Body of pancreas (tissue), 4 donors: Measurements from ENCODE around the gene MGAM2. TPM values are rescaled to one million over a fixed set of nuclear protein-coding genes. Genes with fewer than 3 reads are reported as not detected.
A peak's percentile ranks its signal among the peaks of the same experiment; 100 is the strongest.

Experiments
- ATAC-seq: fragments of 150-250 bp; one replicate; pipeline ENCODE4 v1.9.1; 2016
- DNase-seq, 4 donors: peaks; one replicate each; pipeline ENCODE4 v3.0.0-alpha.2; 2019
- H3K27ac ChIP-seq, 4 donors: fragments of 200-600 bp; sonication (generic); 1 replicate in 3 of 4; 2 replicates in 1 of 4; pipeline versions ENCODE4 v1.5.1 to v1.6.1; 2016 to 2019; ENCODE audit warnings: mild to moderate bottlenecking in 1 of 4, mixed read lengths in 1 of 4, moderate library complexity in 1 of 4
- H3K27me3 ChIP-seq, 2 donors: fragments of 200-600 bp; sonication (generic); one replicate each; pipeline ENCODE4 v1.6.0; 2016; ENCODE audit warnings: mild to moderate bottlenecking in 1 of 2
- H3K36me3 ChIP-seq, 2 donors: fragments of 200-600 bp; sonication (generic); replicated peaks in 1 of 2; 2 replicates each; pipeline ENCODE4 v1.5.1; 2016; ENCODE audit warnings: low read depth in 2 of 2; ENCODE audit not compliant: insufficient read depth in 1 of 2
- H3K4me1 ChIP-seq: fragments of 200-600 bp; sonication (generic); one replicate; pipeline ENCODE4 v1.6.0; 2016
- H3K4me3 ChIP-seq, 2 donors: fragments of 200-600 bp; sonication (generic); 1 replicate in 1 of 2; 2 replicates in 1 of 2; pipeline ENCODE4 v1.5.1; 2016 to 2019
- H3K9me3 ChIP-seq, 3 donors: fragments of 200-600 bp; sonication (generic); 1 replicate in 2 of 3; 2 replicates in 1 of 3; pipeline ENCODE4 v1.5.1; 2016
- POLR2A ChIP-seq, 3 donors: fragments of 450-650 bp; IDR thresholded peaks; one replicate each; pipeline ENCODE4 v1.6.1; 2016; ENCODE audit warnings: antibody characterized with exemption in 3 of 3, mild to moderate bottlenecking in 2 of 3
- WGBS, 2 donors: methylation state at CpG; one replicate each; pipeline ENCODE4 v1.1.5; 2017; 5-methylcytosine and 5-hydroxymethylcytosine counted together
- intact Hi-C: fragments of 100-400 bp; cut with DNase I; formaldehyde crosslinking; loops from one replicate; pipeline ENCODE4 v1.15.1; 2023
- total RNA-seq, 2 donors: library from RNA; depleted of rRNA; stranded (reverse); fragments of >200 nt; gene quantifications; one replicate each; pipeline ENCODE4 v1.1.0, GENCODE V29; 2016
- TF ChIP-seq, protein P1 (sequence below), 7 experiments: fragments of 450-650 bp in 4 of 7; fragments of 200-600 bp in 3 of 7; sonication (generic) in 3 of 7; IDR thresholded peaks; one replicate each; pipeline ENCODE4 v1.5.1; 2016 to 2019; ENCODE audit warnings: antibody characterized with exemption in 7 of 7

Gene MGAM2
- total RNA-seq, 2 donors from 2014 or later, result 9.3 to 10.9 TPM

DNA sequence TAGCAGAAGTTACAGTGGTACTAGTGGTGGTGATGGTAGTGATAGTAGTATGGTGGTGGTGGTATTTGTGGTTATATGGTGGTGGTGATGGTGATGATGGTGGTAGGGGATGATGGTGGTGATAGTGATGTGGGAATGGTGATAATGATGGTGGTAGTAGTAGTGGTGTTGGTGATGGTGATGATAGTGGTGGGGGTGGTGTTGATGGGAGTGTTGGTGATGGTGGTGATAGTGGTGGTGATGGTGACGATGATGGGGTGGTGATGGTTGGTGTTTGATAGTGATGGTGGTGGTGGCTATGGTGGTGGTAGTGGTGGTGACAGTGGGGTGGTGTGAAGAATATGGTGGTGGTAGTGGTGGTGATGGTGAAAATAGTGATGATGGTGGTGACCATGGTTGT lies 27.9 kb upstream of the MGAM2 start:
- Histone ChIP-seq H3K4me1 (peaks cover 12% of the 10 kb centered on the region), H3K27ac (no peak overlapping the region), H3K9me3 (no peaks in the 10 kb centered on the region), H3K27me3 (no peaks in the 10 kb centered on the region), H3K36me3 (no peaks in the 10 kb centered on the region), H3K4me3 (no peak overlapping the region)
- WGBS, 2 donors, result 89 to 90% methylated on average over 1 of the region's 1 CpG
- intact Hi-C loops, result no loop called here
- DNase-seq, result no peak
- no peak for ATAC-seq
- no peak for TF ChIP-seq POLR2A (IDR thresholded peaks at IDR 0.05)
- TF ChIP-seq, protein P1, sequence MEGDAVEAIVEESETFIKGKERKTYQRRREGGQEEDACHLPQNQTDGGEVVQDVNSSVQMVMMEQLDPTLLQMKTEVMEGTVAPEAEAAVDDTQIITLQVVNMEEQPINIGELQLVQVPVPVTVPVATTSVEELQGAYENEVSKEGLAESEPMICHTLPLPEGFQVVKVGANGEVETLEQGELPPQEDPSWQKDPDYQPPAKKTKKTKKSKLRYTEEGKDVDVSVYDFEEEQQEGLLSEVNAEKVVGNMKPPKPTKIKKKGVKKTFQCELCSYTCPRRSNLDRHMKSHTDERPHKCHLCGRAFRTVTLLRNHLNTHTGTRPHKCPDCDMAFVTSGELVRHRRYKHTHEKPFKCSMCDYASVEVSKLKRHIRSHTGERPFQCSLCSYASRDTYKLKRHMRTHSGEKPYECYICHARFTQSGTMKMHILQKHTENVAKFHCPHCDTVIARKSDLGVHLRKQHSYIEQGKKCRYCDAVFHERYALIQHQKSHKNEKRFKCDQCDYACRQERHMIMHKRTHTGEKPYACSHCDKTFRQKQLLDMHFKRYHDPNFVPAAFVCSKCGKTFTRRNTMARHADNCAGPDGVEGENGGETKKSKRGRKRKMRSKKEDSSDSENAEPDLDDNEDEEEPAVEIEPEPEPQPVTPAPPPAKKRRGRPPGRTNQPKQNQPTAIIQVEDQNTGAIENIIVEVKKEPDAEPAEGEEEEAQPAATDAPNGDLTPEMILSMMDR (IDR thresholded peaks at IDR 0.05), result no peak

DNA sequence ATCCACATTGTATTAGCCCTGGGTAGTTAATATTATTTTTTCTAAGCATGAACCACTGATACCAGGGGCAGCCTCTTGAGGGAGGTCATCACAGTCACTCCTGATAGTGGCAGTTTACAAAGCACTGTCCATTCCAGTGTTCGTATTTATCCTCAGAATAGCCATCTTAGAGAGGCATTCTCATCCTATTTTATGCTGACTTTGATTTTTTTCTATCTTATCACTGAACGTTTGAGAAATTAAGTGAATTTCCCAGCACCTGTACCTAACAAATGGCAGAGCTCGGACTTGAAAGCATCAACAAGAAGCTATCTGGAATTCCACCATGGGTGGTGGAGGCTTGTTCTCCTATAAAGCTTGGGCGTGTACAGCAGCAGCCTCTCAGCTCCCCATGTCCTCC lies 26.1 kb upstream of the MGAM2 start:
- H3K36me3 ChIP-seq, result no peaks in the 10 kb centered on the region
- no peaks in the 10 kb centered on the region for H3K9me3 ChIP-seq
- no peak overlapping the region for H3K4me3 ChIP-seq
- peaks cover 12% of the 10 kb centered on the region for H3K4me1 ChIP-seq
- H3K27me3 ChIP-seq, result no peaks in the 10 kb centered on the region
- intact Hi-C loops, result no loop called here
- ATAC-seq (no peak), DNase-seq (no peak)
- no peak overlapping the region for H3K27ac ChIP-seq
- no peak for TF ChIP-seq POLR2A (IDR thresholded peaks at IDR 0.05)
- TF ChIP-seq, protein P1 (IDR thresholded peaks at IDR 0.05), result no peak
- WGBS, 2 donors, result 68 to 71% methylated on average over 4 of the region's 4 CpGs

DNA sequence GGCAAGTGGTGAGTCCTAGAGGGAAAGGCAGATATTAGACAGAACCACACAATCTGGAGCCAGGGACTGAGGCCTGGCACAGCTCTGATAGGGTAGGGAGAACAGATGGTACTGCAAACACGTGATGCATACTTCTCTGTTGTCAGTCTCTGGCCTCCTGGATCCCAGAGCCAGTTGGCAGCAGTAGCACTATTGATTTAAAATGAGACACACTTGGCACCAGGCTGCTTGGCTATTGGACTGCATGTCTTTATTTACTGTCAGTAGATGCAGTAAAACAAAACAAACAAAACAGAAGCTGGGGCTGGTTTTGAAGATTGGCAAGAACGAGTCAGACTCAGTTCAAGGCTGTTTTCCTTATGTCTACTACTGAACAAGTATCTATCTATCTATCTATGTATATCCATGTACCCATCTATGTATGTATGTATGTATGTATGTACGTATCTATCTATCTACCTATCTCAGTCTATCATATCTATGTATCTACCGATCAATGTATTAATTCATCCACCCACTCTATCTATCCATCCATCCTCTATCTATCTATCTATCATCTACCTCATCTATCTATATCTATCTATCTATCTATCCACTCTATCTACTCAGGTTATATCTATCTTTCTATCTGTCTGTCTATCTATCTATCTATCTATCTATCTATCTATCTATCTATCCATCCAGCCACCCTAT lies 23.4 kb upstream of the MGAM2 start:
- intact Hi-C loops, result no loop called here
- 30 to 37% methylated on average over 4 of the region's 4 CpGs for WGBS, 2 donors
- peak; percentile 98 for ATAC-seq
- H3K27me3 ChIP-seq, result no peaks in the 10 kb centered on the region
- no peaks in the 10 kb centered on the region for H3K9me3 ChIP-seq
- peak; percentile 71 to 87 (median 78) for DNase-seq
- peak overlapping the region in 2 of 4 donors; percentile 28 to 46 for H3K27ac ChIP-seq
- H3K36me3 ChIP-seq, result no peaks in the 10 kb centered on the region
- H3K4me1 ChIP-seq, result peaks cover 12% of the 10 kb centered on the region
- no peak overlapping the region for H3K4me3 ChIP-seq
- TF ChIP-seq POLR2A (IDR thresholded peaks at IDR 0.05), result no peak
- TF ChIP-seq, protein P1 (IDR thresholded peaks at IDR 0.05), result no peak

DNA sequence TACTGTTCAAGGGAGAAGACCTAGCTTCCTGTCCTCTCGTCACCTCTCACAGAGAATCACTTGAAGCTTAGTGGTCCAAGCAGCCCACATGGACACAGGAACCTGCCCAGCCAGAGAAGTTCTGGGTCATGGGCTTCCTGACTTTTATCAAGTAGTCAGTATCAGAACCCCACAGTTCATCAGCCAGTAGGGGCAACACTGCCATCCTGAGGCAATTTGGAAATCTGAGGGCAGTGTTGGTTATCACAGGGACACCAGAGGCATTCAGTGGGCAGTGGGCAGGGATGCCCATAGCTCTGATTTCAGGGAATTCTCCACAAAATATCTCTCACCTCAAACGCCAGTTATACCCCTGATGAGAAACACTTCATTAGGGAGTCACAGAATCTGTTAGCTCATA lies 22.5 kb upstream of the MGAM2 start:
- Histone ChIP-seq H3K27me3 (no peaks in the 10 kb centered on the region), H3K4me1 (peaks cover 12% of the 10 kb centered on the region), H3K9me3 (no peaks in the 10 kb centered on the region), H3K4me3 (no peak overlapping the region), H3K27ac (no peak overlapping the region), H3K36me3 (no peaks in the 10 kb centered on the region)
- 87 to 92% methylated on average over 2 of the region's 2 CpGs for WGBS, 2 donors
- ATAC-seq (no peak), DNase-seq (no peak)
- TF ChIP-seq POLR2A (IDR thresholded peaks at IDR 0.05), result no peak
- TF ChIP-seq, protein P1 (IDR thresholded peaks at IDR 0.05), result no peak
- intact Hi-C loops, result no loop called here

DNA sequence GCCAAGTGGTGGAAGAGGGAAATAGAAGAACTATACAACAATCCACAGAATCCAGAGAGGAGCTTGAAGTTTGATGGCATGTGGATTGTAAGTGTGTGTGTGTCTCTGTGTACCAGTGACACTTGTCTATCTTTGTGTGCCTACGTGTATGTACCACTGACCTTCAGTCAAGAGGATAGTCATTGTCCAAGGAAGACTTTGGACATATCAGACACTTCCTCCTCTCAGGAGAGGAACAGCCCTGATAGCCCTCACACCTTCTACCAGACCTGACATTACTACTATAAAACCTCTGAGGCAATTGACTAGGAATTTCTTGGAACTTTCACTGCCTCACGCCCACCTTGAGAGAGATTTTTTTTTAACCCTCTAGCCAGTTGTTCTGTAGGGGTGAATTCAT lies 19.6 kb upstream of the MGAM2 start:
- no peaks in the 10 kb centered on the region for H3K27me3 ChIP-seq
- H3K4me1 ChIP-seq, result peaks cover 12% of the 10 kb centered on the region
- 52 to 71% methylated on average over 2 of the region's 2 CpGs for WGBS, 2 donors
- ATAC-seq, result no peak
- H3K36me3 ChIP-seq, result no peaks in the 10 kb centered on the region
- no peak overlapping the region for H3K27ac ChIP-seq
- no peaks in the 10 kb centered on the region for H3K9me3 ChIP-seq
- intact Hi-C loops, result no loop called here
- no peak for TF ChIP-seq POLR2A (IDR thresholded peaks at IDR 0.05)
- TF ChIP-seq, protein P1 (IDR thresholded peaks at IDR 0.05), result no peak
- DNase-seq, result no peak
- no peak overlapping the region for H3K4me3 ChIP-seq
